ENCODE data around the gene ADAMTS17.
"Not testable (repeated sequence)": the region's sequence is repeated elsewhere in the genome, so short reads cannot be mapped to it uniquely, and the experiment has no call there.

The ADAMTS17 gene

DNA sequence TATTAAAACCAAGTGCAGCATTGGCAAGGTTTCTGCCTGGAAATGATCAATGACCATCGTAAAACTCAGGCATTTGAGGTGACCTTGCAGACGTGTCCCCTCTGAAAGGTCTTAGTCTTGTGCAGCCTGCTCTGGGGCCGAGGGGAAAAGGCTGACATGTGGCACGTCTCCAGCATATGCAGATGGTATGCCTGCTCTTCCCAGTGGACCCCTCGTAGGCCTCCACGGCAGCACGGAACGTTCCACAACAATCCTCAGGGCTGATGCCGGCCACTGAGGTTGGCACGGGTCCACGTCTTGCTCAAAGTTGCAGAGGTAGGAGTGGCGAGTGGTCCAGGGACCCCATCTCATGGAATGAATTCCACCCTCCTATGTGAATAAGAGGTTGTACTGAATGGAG, 361.0 kb downstream of the ADAMTS17 start:
- no peak for DNase-seq (ENCODE audit: low read depth)
- no peak overlapping the region for H3K4me3 ChIP-seq (ENCODE audit: low read depth, low read length)
- TF ChIP-seq, protein P1, sequence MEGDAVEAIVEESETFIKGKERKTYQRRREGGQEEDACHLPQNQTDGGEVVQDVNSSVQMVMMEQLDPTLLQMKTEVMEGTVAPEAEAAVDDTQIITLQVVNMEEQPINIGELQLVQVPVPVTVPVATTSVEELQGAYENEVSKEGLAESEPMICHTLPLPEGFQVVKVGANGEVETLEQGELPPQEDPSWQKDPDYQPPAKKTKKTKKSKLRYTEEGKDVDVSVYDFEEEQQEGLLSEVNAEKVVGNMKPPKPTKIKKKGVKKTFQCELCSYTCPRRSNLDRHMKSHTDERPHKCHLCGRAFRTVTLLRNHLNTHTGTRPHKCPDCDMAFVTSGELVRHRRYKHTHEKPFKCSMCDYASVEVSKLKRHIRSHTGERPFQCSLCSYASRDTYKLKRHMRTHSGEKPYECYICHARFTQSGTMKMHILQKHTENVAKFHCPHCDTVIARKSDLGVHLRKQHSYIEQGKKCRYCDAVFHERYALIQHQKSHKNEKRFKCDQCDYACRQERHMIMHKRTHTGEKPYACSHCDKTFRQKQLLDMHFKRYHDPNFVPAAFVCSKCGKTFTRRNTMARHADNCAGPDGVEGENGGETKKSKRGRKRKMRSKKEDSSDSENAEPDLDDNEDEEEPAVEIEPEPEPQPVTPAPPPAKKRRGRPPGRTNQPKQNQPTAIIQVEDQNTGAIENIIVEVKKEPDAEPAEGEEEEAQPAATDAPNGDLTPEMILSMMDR (IDR thresholded peaks at IDR 0.05; ENCODE audit: control insufficient read depth, extremely low read depth, insufficient read depth), result no peak

DNA sequence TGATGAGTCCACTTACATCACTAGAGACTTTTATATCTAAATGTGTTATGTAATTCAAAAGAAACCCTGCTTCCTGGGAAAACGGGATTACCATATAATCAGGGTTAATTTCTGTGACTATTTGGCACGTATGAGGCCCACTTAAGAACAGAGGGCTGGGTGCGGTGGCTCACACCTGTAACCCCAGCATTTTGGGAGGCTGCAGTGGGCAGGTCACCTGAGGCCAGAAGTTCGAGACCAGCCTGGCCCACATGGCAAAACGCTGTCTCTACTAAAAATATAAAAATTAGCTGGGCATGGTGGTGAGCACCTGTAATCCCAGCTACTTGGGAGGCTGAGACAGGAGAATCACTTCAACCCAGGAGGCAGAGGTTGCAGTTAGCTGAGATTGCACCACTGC, 361.9 kb downstream of the ADAMTS17 start:
- not testable (repeated sequence) for DNase-seq (ENCODE audit: low read depth); H3K4me3 ChIP-seq (ENCODE audit: low read depth, low read length)

DNA sequence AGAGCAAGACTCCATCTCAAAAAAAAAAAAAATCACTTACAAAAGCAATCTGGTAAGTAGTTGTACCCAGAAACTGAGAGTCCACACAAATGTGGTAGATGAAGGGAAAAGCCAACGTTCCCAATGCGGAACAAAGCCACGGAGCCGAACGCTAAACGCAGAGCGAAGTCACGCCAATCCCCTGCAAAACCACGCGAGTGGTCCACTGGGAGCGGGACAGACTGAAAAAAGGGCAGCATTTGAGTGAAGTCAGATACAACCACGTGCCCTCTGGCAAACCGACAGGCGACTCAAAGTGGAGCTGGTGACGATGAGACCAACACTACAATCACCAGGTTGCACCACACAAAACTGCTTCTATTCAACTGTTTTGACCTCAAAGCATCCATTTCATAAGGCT, 362.4 kb downstream of the ADAMTS17 start:
- TF ChIP-seq, protein P1 (IDR thresholded peaks at IDR 0.05; ENCODE audit: control insufficient read depth, extremely low read depth, insufficient read depth), result no peak
- DNase-seq (ENCODE audit: low read depth), result no peak
- H3K4me3 ChIP-seq (ENCODE audit: low read depth, low read length), result no peak overlapping the region

DNA sequence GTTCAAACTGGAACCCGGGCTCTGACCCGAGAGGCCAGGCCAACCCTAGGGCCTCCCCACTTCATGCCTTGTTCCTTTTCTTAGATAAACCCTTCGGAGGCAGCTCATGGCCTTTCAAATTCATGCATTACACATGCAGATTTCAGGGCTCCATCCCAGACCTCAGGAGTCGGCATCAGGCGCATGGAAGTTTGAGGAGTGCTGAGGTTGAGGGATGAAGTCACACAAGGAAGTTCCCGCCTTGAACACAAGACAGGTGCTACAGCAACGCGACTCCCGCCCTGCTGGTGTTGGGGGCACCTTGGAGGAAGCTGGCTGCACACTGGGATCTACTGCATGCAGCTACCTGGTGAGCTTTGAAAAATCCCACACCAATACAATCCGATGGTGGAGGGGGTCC, 363.3 kb downstream of the ADAMTS17 start:
- H3K4me3 ChIP-seq (ENCODE audit: low read depth, low read length), result no peak overlapping the region
- TF ChIP-seq, protein P1 (IDR thresholded peaks at IDR 0.05; ENCODE audit: control insufficient read depth, extremely low read depth, insufficient read depth), result no peak
- no peak for DNase-seq (ENCODE audit: low read depth)

DNA sequence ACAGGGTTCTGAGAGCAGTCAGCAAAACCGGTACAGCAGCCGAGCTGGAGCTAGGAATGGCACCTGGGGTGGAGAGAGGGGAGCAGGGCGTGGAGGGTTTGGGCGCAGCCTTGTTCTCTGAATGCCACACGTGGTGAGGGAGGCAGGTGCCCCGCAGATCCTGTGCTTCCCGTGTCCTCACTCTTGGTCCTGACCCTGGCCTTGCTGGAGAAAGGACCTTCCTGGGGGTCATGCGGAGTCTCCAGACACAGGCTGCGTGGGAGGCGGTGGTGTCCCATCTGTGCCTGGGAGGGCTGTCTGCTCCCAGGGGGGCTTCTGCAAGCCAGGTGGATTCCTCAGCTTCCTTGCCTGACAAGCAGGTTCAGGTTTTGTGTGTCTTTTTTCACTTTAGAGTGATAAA, 363.8 kb downstream of the ADAMTS17 start:
- TF ChIP-seq, protein P1 (IDR thresholded peaks at IDR 0.05; ENCODE audit: control insufficient read depth, extremely low read depth, insufficient read depth), result no peak
- no peak overlapping the region for H3K4me3 ChIP-seq (ENCODE audit: low read depth, low read length)
- no peak for DNase-seq (ENCODE audit: low read depth)

DNA sequence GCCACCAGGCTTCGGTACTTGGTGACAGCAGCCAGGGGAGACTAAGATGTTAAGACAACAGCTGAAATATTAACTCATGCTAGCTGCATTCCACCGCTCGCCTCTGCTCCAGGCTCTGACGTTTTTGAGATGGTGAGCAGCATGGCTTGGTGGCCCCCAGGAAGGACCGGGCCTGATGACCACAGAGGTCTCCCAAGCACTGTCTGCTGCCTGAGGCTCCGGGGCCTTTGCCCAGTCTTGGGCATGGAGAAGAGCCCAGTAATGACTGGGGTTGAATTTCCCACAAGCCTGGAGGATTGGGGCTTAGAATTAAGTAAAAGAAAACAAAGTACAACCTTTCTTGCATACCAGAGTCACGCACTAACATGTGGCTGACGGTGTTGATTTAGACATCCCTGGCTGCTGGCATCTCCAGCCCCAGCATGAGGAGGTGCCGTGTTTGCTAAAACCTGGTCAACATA, 364.9 kb downstream of the ADAMTS17 start:
- no peak overlapping the region for H3K4me3 ChIP-seq (ENCODE audit: low read depth, low read length)
- TF ChIP-seq, protein P1 (IDR thresholded peaks at IDR 0.05; ENCODE audit: control insufficient read depth, extremely low read depth, insufficient read depth), result no peak
- no peak for DNase-seq (ENCODE audit: low read depth)

DNA sequence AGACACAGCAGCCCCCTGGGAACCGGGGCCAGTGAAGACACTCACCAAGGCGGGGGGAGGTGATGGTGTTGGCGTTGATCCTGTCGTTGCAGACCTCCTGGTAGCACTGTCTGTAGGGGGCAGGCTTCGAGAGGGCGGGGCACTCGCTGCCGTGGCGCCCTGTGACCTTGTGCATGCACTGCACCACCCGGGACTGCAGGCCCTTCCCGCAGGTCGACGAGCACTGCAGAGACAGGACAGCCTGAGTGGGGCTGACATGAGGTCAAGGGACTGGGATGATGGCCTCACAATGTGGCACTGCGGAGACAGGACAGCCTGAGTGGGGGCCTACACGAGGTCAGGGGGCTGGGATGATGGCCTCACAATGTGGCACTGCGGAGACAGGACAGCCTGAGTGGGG, 365.8 kb downstream of the ADAMTS17 start:
- TF ChIP-seq, protein P1 (IDR thresholded peaks at IDR 0.05; ENCODE audit: control insufficient read depth, extremely low read depth, insufficient read depth), result no peak
- no peak for DNase-seq (ENCODE audit: low read depth)
- no peak overlapping the region for H3K4me3 ChIP-seq (ENCODE audit: low read depth, low read length)
